ENCODE results near the gene FNDC3A. TPM values are rescaled to one million over a fixed set of nuclear protein-coding genes. Genes with fewer than 3 reads are reported as not detected.

Gene FNDC3A
- total and polyA plus RNA-seq, 9 of the 15 experiments (the other 6 are each of a cell fraction or from before 2014, with no cell fraction given): 4.1 to 22.0 (median 13.5) TPM

DNA sequence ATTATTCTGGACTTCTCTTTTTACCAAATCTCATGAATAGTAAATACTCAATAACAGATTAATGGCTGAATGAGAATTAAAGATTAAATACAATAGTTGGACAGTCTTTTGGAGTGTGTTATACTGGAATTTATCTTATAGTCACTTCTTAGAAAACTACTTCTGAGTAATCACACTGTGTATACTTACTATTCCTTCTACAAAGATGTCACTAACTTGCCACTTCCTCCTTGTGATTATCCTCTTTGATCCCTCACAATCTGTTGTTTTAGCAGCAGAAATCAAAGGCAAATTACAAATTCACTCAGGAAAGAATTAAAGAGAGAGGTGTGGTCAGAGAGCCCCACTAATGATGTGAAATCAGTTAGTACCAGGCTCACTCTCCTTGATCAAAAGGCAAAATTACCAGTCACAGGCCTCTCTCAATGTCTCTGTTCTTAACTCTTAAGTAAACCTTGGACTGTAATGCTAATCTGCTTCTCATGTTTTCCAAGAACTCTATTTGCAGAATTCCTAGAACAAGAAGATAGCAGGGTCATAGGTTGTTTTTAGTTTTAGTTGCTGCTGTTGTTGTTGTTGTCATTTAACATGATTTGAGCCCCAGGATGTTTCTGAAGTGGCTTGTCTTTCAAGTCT is 37.3 kb upstream of the FNDC3A start (continued):
- TF ChIP-seq CHD7 (IDR thresholded peaks at IDR 0.05; ENCODE audit: low read depth, low read length) (no peak), POLR3A (IDR thresholded peaks at IDR 0.05; ENCODE audit: borderline replicate concordance, extremely low read depth, insufficient read depth, insufficient read length) (no peak), E2F3 (CRISPR knock-in tag; IDR thresholded peaks at IDR 0.05) (no peak), ZNF24 (IDR thresholded peaks at IDR 0.05) (no peak), SIRT6 (IDR thresholded peaks at IDR 0.05; ENCODE audit: low read depth, low read length) (no peak), ARID1B (IDR thresholded peaks at IDR 0.05) (peak; percentile 75), ETS2 (tag; IDR thresholded peaks at IDR 0.05; ENCODE audit: borderline replicate concordance, poor library complexity, severe bottlenecking) (no peak), MEF2D (tag; conservative IDR thresholded peaks at IDR 0.05; ENCODE audit: low read depth) (no peak)
- TF ChIP-seq, protein P1, sequence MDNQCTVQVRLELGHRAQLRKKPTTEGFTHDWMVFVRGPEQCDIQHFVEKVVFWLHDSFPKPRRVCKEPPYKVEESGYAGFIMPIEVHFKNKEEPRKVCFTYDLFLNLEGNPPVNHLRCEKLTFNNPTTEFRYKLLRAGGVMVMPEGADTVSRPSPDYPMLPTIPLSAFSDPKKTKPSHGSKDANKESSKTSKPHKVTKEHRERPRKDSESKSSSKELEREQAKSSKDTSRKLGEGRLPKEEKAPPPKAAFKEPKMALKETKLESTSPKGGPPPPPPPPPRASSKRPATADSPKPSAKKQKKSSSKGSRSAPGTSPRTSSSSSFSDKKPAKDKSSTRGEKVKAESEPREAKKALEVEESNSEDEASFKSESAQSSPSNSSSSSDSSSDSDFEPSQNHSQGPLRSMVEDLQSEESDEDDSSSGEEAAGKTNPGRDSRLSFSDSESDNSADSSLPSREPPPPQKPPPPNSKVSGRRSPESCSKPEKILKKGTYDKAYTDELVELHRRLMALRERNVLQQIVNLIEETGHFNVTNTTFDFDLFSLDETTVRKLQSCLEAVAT (IDR thresholded peaks at IDR 0.05): no peak
